B cell (primary cell): Measurements from ENCODE around the gene TTC21A. TPM values are rescaled to one million over a fixed set of nuclear protein-coding genes. Genes with fewer than 3 reads are reported as not detected.
A peak's percentile ranks its signal among the peaks of the same experiment; 100 is the strongest.

ENCODE experiments used
- ATAC-seq: fragments of 200-7000 bp; cut with Tn5 transposase; one replicate; pipeline ENCODE4 v1.10.0; 2021; ENCODE audit warnings: low read depth, mild to moderate bottlenecking, moderate number of reproducible peaks, moderate library complexity
- CTCF ChIA-PET: fragments of 350-600 bp; sonication (Branson Sonifier 250); formaldehyde crosslinking; loops from one replicate; lab custom pipeline; 2021; ENCODE audit warnings: antibody characterized with exemption, inconsistent platforms; lab: Charles Lee
- POLR2A ChIA-PET: fragments of 350-600 bp; sonication (Branson Sonifier 250); formaldehyde crosslinking; loops from one replicate; lab custom pipeline; 2021; ENCODE audit warnings: antibody characterized with exemption; lab: Charles Lee
- DNase-seq: peaks from one replicate; pipeline ENCODE4 v3.0.0; 2013
- H2AFZ ChIP-seq: 2 replicates; pipeline ENCODE4 v1.6.1; 2012; ENCODE audit warnings: mild to moderate bottlenecking, low read depth, low read length; ENCODE audit not compliant: insufficient read depth, poor library complexity, severe bottlenecking
- H3K27ac ChIP-seq, 2 donors: 1 replicate in 1 of 2; 2 replicates in 1 of 2; pipeline ENCODE4 v1.5.1; 2012 to 2013; ENCODE audit warnings: low read length in 2 of 2, mild to moderate bottlenecking in 2 of 2, moderate library complexity in 1 of 2
- H3K27me3 ChIP-seq, 4 experiments: fragments of 200-600 bp in 1 of 4; sonication (generic) in 1 of 4; replicated peaks in 1 of 4; 1 replicate in 2 of 4; 2 replicates in 2 of 4; pipeline versions ENCODE4 v1.6.1 to v1.7.0; 2013 to 2016; ENCODE audit warnings: low read length in 3 of 4, mild to moderate bottlenecking in 2 of 4, mixed read lengths in 1 of 4, moderate library complexity in 1 of 4; ENCODE audit not compliant: insufficient read depth in 4 of 4, control insufficient read depth in 3 of 4; ENCODE audit errors: control extremely low read depth in 1 of 4
- H3K36me3 ChIP-seq, 2 experiments: replicated peaks in 1 of 2; 1 replicate in 1 of 2; 2 replicates in 1 of 2; pipeline versions ENCODE4 v1.6.1 to v1.7.1; 2013; ENCODE audit warnings: low read length in 1 of 2; ENCODE audit not compliant: insufficient read depth in 2 of 2, control insufficient read depth in 1 of 2; ENCODE audit errors: control extremely low read depth in 1 of 2, extremely low read depth in 1 of 2
- H3K4me1 ChIP-seq, 2 donors: fragments of 200-600 bp in 1 of 2; sonication (generic) in 1 of 2; 1 replicate in 1 of 2; 2 replicates in 1 of 2; pipeline versions ENCODE4 v1.5.1 to v1.6.1; 2013 to 2017; ENCODE audit warnings: low read length in 2 of 2; ENCODE audit not compliant: control insufficient read depth in 2 of 2, insufficient read depth in 2 of 2
- H3K4me2 ChIP-seq: replicated peaks from 2 replicates; pipeline ENCODE3; 2012; ENCODE audit warnings: mild to moderate bottlenecking, low read depth, low read length; ENCODE audit not compliant: poor library complexity, severe bottlenecking
- H3K4me3 ChIP-seq, 5 experiments: fragments of 200-600 bp in 1 of 5; sonication (generic) in 1 of 5; 1 replicate in 3 of 5; 2 replicates in 2 of 5; pipeline versions ENCODE4 v1.5.1 to v1.7.0; 2011 to 2016; ENCODE audit warnings: low read length in 4 of 5, mild to moderate bottlenecking in 4 of 5, low read depth in 2 of 5, control low read depth in 1 of 5, moderate library complexity in 1 of 5; ENCODE audit not compliant: insufficient read depth in 1 of 5; ENCODE audit errors: control extremely low read depth in 1 of 5, extremely low read depth in 1 of 5
- H3K79me2 ChIP-seq: fragments of 200-600 bp; sonication (generic); one replicate; pipeline ENCODE4 v1.6.0; 2016; ENCODE audit warnings: low read length; ENCODE audit not compliant: control insufficient read depth, insufficient read depth
- H3K9ac ChIP-seq: fragments of 200-600 bp; sonication (generic); 2 replicates; pipeline ENCODE4 v1.6.1; 2017; ENCODE audit warnings: mild to moderate bottlenecking, low read length, moderate library complexity
- H3K9me3 ChIP-seq, 3 donors: one replicate each; pipeline versions ENCODE4 v1.6.1 to v1.7.1; 2013; ENCODE audit warnings: low read length in 2 of 3; ENCODE audit not compliant: control insufficient read depth in 2 of 3, insufficient read depth in 1 of 3; ENCODE audit errors: control extremely low read depth in 1 of 3
- H4K20me1 ChIP-seq: 2 replicates; pipeline ENCODE4 v1.6.0; 2012; ENCODE audit warnings: mild to moderate bottlenecking, low read length; ENCODE audit not compliant: insufficient read depth, control insufficient read depth, poor library complexity, severe bottlenecking
- H3K27ac Mint-ChIP-seq: one replicate; pipeline ENCODE4 v1.8.0; 2021; ENCODE audit warnings: mixed read lengths
- H3K27me3 Mint-ChIP-seq: one replicate; pipeline ENCODE4 v1.8.0; 2021; ENCODE audit warnings: mixed read lengths
- H3K4me1 Mint-ChIP-seq: one replicate; pipeline ENCODE4 v1.8.0; 2021; ENCODE audit warnings: mixed read lengths
- H3K4me3 Mint-ChIP-seq: one replicate; pipeline ENCODE4 v1.8.0; 2021; ENCODE audit warnings: mixed read lengths
- H3K9me3 Mint-ChIP-seq: one replicate; pipeline ENCODE4 v1.8.0; 2022; ENCODE audit warnings: mixed read lengths; ENCODE audit not compliant: insufficient read depth
- CTCF ChIP-seq: fragments of 200-600 bp; IDR thresholded peaks from one replicate; pipeline ENCODE4 v1.8.0; 2022; ENCODE audit warnings: antibody characterized with exemption, mild to moderate bottlenecking
- EZH2 ChIP-seq: IDR thresholded peaks from 2 replicates; pipeline ENCODE4 v1.6.1; 2012; ENCODE audit warnings: borderline replicate concordance, low read depth, mild to moderate bottlenecking, moderate library complexity, low read length; ENCODE audit not compliant: insufficient read depth, poor library complexity, severe bottlenecking
- WGBS: methylation state at CpG from one replicate; pipeline ENCODE4 v1.1.5; 2013; ENCODE audit warnings: missing lambda C conversion rate; ENCODE audit not compliant: insufficient coverage; 5-methylcytosine and 5-hydroxymethylcytosine counted together
- intact Hi-C: fragments of 100-400 bp; cut with micrococcal nuclease; formaldehyde crosslinking; loops from one replicate; pipeline ENCODE4 v1.10.0; 2022
- polyA plus RNA-seq: library from polyadenylated mRNA; depleted of rRNA; stranded (reverse); fragments of >200 nt; gene quantifications from 2 replicates; pipeline ENCODE4 v1.2.3, GENCODE V29; 2012
- total RNA-seq, 2 donors: library from RNA; stranded (reverse); fragments of 120-200 nt in 1 of 2; gene quantifications; 1 replicate in 1 of 2; 2 replicates in 1 of 2; pipeline versions ENCODE4 v1.2.3 to v1.2.4, GENCODE V29; 2013 to 2022

Gene TTC21A
- total and polyA plus RNA-seq, 2 donors (not counting 1 experiment from before 2014, with no cell fraction given), result 49.2 to 106 TPM

- POLR2A ChIA-PET, result no interaction called here
- no peaks in the 10 kb centered on the region for H3K9me3 Mint-ChIP-seq
Observed at GRCh38 chr3:39099738-39100499, 7.6 kb upstream of the TTC21A start.

More at GRCh38 chr3:39099738-39100499, 7.6 kb upstream of the TTC21A start:
- CTCF ChIA-PET, result interaction anchor here (1.1 to 2.3 kb wide), 5 partner anchors 29 to 192 kb away, joined by 3 to 25 read pairs (median 4); no protein-coding TSS in a partner anchor
- no CpG with 5 or more reads among the region's 2 CpGs for WGBS
- no peak overlapping the region for H3K4me2 ChIP-seq
- intact Hi-C loops, result loop anchor here (5.0 to 10.0 kb wide), 2 partner anchors 67 to 965 kb away; partner anchors contain the start of genes ACAA1 and MYD88
- no peak overlapping the region for H3K4me3 ChIP-seq
- no peaks in the 10 kb centered on the region for H3K9me3 ChIP-seq
- no peak overlapping the region for H3K27ac ChIP-seq
- peaks cover 27% of the 10 kb centered on the region for H3K79me2 ChIP-seq
- peak overlapping the region; percentile 41 for H3K27ac Mint-ChIP-seq
- TF ChIP-seq EZH2 (no peak), CTCF (no peak)
- DNase-seq, result no peak
- no peaks in the 10 kb centered on the region for H3K27me3 Mint-ChIP-seq
- H3K9ac ChIP-seq, result no peak overlapping the region
- H3K4me1 Mint-ChIP-seq, result peaks cover 33% of the 10 kb centered on the region
- peaks cover 0 to 62% of the 10 kb centered on the region in 2 experiments for H3K36me3 ChIP-seq
- peaks cover 0 to 19% of the 10 kb centered on the region in 2 donors for H3K4me1 ChIP-seq
- no peaks in the 10 kb centered on the region for H3K27me3 ChIP-seq
- H3K4me3 Mint-ChIP-seq, result no peak overlapping the region
- peaks cover 46% of the 10 kb centered on the region for H4K20me1 ChIP-seq
- no peak for ATAC-seq
- no peak overlapping the region for H2AFZ ChIP-seq
